CD4-positive, alpha-beta T cell treated with Interleukin-6 for 4 hours (primary cell): ENCODE measurements around the gene OR2L13.
"Not testable (repeated sequence)": the region's sequence is repeated elsewhere in the genome, so short reads cannot be mapped to it uniquely, and the experiment has no call there.

Source experiments
- DNase-seq: peaks from one replicate; pipeline ENCODE4 v3.0.0-alpha.2; 2020; ENCODE audit warnings: mixed read lengths

The OR2L13 gene

DNA sequence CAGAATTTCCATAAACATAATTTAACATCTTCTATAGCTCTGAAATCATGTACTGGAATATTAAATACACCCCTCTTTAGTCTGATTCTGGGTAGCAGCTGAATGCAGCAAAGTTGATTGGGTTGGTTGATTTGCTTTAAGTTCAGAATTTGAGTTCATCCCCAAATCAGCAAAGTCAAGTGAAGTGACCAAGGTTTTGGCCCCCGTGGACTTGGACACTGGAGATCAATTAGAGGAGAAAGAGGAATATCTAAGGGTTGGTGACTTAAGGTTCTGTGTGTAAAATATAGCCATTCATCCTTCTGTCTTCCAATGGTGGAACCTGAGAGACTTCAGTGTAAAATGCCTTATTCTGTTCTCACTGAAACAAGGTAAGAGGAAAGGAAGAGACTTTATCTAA, at the start of gene OR2L13:
Gene OR2L13, plus strand, starts transcription at position 301 of the 400 bp plus-strand sequence. CDS start 4,192 bp downstream, outside the sequence.
- no peak for DNase-seq

- DNase-seq, result no peak
Measured at GRCh38 chr1:248045209-248045608, 49.8 kb upstream of the OR2L13 start.

DNA sequence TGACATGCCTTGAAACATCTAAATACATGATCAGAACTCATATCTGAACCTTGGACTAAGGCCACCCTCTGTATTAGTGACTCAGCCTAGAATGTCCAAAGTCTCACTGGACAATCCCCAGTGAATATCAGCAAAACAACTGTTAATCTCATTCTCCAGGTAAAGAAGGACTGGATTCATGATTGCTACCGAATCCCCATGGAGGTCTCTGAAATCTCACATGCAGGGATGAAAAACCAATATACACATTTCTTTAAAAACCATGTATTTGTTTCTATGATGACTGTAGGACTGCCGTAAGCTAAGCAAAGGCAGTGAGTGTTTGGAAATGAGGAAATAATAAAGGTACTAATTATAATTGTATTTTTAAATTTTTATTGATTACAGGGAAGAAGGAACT, 48.4 kb upstream of the OR2L13 start, which contains the start of gene OR2L3:
Gene OR2L3, plus strand, starts transcription at position 301 of the 400 bp plus-strand sequence. CDS start 13,846 bp downstream, outside the sequence.
- DNase-seq, result no peak

DNA sequence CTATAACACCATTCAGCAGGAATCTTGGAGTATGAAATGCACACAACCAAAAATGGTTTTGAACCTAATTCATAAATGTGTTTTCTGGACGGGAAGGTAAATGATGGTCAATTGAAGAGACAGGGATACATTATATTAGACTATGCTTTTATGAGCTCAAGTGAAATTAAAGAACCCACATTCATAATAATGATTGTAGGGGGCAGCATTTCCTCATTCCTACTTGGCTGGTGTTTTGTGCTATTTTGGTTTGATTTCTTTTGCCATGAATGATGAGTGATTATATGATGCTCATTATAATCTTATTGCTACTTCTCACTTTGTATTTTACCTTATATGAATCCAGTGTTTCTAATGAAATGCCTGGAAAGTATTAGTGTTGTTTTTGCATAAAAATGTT, 48.0 kb upstream of the OR2L13 start:
- DNase-seq, result no peak

- DNase-seq, result no peak
Measured at GRCh38 chr1:248054671-248055070, 40.3 kb upstream of the OR2L13 start.

DNA sequence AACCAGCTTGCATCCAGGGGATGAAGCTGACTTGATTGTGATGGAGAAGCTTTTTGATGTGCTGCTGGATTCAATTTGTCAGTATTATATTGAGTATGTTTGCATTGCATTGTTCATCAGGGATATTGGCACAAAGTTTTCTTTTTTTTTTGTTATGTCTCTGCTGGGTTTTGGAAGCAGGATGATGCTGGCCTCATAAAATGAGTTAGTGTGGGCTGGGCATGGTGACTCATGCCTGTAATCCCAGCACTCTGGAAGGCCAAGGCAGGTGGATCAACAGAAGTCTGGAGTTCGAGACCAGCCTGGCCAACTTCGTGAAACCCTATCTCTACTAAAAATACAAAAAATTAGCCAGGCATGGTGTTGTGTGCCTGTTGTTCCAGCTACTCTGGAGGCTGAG, 39.7 kb upstream of the OR2L13 start:
- no peak for DNase-seq

DNA sequence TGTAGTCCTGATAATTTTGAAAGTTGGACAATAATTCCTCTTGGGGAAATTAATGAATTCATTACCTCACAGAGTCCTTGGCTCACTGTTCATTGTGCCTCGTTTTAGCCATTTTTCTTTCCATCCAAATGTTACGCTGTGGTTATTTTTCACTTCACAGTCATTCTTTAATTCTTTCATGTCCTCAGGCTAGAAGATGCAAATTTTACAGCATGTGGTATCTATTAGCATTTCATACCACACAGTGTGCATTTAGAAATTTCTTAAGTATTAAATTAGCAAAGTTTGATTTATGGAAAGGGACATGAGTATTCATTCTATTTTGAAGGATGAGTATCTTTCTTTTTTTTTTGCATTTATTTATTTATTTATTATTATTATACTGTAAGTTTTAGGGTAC, 29.9 kb upstream of the OR2L13 start:
- DNase-seq, result no peak

DNA sequence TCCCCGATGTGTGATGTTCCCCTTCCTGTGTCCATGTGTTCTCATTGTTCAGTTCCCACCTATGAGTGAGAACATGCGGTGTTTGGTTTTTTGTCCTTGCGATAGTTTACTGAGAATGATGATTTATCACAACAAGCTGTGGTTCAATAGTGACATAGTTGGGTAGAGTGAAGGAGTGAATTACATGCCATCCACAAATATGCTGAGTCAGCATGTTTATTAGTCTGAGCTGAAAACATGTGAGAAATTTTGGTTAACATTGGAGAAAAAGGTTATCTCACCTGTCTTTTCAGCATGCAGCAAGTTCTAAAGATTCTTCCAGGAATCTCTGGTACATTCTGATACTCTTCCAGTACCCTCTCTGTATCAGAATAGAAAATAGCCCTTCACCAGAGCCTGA, 29.4 kb upstream of the OR2L13 start:
- no peak for DNase-seq

GRCh38 chr1:248083864-248084263, 11.1 kb upstream of the OR2L13 start:
- DNase-seq, result not testable (repeated sequence)

GRCh38 chr1:248098529-248098928, 3.5 kb downstream of the OR2L13 start:
- DNase-seq, result no peak

GRCh38 chr1:248102847-248103246, 7.9 kb downstream of the OR2L13 start:
- no peak for DNase-seq

- no peak for DNase-seq
Measured at GRCh38 chr1:248111157-248111556, 16.2 kb downstream of the OR2L13 start.

GRCh38 chr1:248114890-248115289, 19.9 kb downstream of the OR2L13 start:
- no peak for DNase-seq

DNA sequence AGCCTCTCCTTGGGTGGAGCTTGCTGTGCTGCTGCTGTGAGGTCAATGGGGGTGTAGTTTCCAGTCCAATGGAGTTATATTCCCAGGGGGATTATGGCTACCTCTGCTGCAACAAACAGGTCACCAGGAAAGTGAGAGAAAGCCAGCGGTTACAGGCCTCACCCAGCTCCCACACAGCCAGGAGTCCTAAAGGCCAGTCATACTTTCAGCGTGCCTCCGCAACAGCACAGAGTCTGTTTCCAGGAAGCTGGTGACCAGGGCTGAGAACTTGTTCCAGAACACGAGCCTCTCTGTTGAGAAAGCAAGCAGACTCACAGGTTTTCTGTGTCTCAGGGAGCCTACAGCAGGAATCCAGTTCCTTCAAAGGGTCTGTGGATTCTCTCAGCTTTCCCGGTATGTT, 32.7 kb downstream of the OR2L13 start:
- DNase-seq, result no peak

GRCh38 chr1:248136811-248137210, 41.8 kb downstream of the OR2L13 start:
- no peak for DNase-seq

DNA sequence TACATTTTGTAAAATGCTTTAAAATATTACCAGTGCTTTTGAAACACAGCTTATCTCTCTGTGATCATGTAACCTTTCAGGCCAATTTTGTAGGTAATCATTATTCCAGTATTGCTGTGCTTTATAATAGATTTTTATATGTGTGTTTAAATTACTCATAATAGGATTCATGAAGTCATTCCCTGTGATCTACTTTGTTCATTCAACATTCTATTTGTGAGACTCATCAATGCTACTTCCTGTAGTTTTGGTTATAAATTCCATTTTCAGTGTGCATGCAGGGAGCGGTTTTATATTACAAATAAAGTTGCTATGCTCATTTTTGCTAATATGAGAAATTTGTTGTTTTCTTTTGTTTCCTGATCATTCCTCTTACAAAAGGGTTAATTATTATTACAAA, 45.9 kb downstream of the OR2L13 start:
- no peak for DNase-seq

GRCh38 chr1:248143311-248143710, 48.3 kb downstream of the OR2L13 start:
- DNase-seq, result no peak

DNA sequence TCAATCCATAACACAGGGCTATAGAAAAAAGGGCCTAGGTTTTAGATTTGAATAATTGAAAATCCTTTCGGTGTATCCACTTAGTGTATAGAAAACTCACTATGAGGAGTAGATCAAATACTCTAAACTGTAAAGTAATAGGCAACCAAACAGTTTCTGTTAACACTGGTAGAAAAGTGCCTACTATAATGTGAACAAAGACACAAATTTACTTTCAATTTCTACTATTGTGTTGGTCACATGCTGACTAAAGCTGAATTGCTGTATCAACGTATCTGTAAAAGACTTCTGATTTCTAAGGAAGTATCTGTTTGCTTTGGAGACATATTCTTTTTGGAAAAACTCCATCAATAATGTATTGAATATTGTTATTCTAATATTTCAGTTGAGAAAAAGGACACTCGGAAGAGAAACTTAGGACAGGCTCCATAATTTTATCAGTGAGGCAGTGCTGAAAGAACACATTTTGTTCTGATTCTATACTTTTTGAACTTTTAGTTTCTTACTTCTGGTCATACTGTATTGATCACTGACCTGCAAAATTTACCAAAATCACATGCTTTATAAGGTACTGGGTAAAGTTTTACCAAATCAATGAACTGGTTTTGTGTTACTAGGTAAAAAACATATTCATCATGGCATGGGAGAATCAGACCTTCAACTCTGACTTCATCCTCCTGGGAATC, 49.7 kb downstream of the OR2L13 start, which contains the start of gene OR2M5:
Gene OR2M5, plus strand, starts transcription at position 636 of the 686 bp plus-strand sequence. Its CDS starts 0 bp downstream, at position 636.
- DNase-seq, result no peak
